ENCODE data around the gene TSPAN2.

DNA sequence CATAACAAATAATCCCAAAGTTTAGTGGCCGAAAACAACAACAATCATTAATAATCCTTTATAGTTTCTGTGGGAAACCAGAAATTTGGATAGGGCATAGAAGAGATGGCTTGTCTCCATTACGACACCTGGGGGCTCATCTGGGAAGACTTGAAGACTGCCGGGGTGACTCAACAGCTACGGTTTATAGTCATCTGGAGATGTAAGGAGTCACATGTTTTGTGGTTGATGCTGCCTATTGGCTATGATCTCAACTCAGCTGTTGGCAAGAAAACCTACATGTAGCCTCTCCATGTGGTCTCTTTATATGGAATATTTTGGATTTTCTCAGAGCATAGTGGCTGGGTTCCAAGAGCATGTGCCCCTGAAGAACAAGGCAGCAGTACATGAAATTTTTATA, 29.3 kb upstream of the TSPAN2 start:
- TF ChIP-seq, protein P1, sequence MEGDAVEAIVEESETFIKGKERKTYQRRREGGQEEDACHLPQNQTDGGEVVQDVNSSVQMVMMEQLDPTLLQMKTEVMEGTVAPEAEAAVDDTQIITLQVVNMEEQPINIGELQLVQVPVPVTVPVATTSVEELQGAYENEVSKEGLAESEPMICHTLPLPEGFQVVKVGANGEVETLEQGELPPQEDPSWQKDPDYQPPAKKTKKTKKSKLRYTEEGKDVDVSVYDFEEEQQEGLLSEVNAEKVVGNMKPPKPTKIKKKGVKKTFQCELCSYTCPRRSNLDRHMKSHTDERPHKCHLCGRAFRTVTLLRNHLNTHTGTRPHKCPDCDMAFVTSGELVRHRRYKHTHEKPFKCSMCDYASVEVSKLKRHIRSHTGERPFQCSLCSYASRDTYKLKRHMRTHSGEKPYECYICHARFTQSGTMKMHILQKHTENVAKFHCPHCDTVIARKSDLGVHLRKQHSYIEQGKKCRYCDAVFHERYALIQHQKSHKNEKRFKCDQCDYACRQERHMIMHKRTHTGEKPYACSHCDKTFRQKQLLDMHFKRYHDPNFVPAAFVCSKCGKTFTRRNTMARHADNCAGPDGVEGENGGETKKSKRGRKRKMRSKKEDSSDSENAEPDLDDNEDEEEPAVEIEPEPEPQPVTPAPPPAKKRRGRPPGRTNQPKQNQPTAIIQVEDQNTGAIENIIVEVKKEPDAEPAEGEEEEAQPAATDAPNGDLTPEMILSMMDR (conservative IDR thresholded peaks at IDR 0.05; ENCODE audit: low read length), result no peak
- no peak for TF ChIP-seq EZH2phosphoT487 (IDR thresholded peaks at IDR 0.05; ENCODE audit: borderline replicate concordance, low read depth, low read length)

All from OCI-LY7 (cell line).